DOHH2 (cell line): ENCODE data around the gene PKD1L1.

Experiments
- H3F3A ChIP-seq: fragments of 200-600 bp; sonication (generic), shearing (Covaris generic); 2 replicates; pipeline ENCODE4 v1.6.0; 2016; ENCODE audit warnings: antibody characterized with exemption, mild to moderate bottlenecking; ENCODE audit not compliant: control insufficient read depth, insufficient read depth
- H3K27ac ChIP-seq: fragments of 200-600 bp; sonication (generic); 2 replicates; pipeline ENCODE4 v1.5.1; 2014; ENCODE audit warnings: low read depth, mild to moderate bottlenecking, low read length, moderate library complexity
- H3K27me3 ChIP-seq: fragments of 200-600 bp; sonication (generic); 2 replicates; pipeline ENCODE4 v1.6.1; 2014; ENCODE audit warnings: mild to moderate bottlenecking, low read length, mixed read lengths; ENCODE audit not compliant: control insufficient read depth
- H3K36me3 ChIP-seq: fragments of 200-600 bp; sonication (generic); 2 replicates; pipeline ENCODE4 v1.6.1; 2014; ENCODE audit warnings: mild to moderate bottlenecking, low read length, moderate library complexity, mixed read lengths; ENCODE audit not compliant: control insufficient read depth
- H3K4me1 ChIP-seq: fragments of 200-600 bp; sonication (generic); 2 replicates; pipeline ENCODE4 v1.6.1; 2014; ENCODE audit warnings: mild to moderate bottlenecking, low read length, mixed read lengths; ENCODE audit not compliant: control insufficient read depth
- H3K4me2 ChIP-seq: fragments of 200-600 bp; sonication (generic); 2 replicates; pipeline ENCODE4 v1.6.0; 2014; ENCODE audit warnings: mild to moderate bottlenecking, low read length, moderate library complexity
- H3K4me3 ChIP-seq: fragments of 200-600 bp; sonication (generic); 2 replicates; pipeline ENCODE4 v1.5.1; 2014; ENCODE audit warnings: mild to moderate bottlenecking, low read length, mixed read lengths
- H3K79me2 ChIP-seq: fragments of 200-600 bp; sonication (generic); 2 replicates; pipeline ENCODE4 v1.6.1; 2014; ENCODE audit warnings: mild to moderate bottlenecking, low read length, mixed read lengths; ENCODE audit not compliant: control insufficient read depth
- H3K9me2 ChIP-seq: fragments of 200-600 bp; sonication (generic); replicated peaks from 2 replicates; pipeline ENCODE4 v1.6.1; 2014; ENCODE audit warnings: mild to moderate bottlenecking, low read length, mixed read lengths; ENCODE audit not compliant: control insufficient read depth
- H3K9me3 ChIP-seq: fragments of 200-600 bp; sonication (generic); 2 replicates; pipeline ENCODE4 v1.6.1; 2014; ENCODE audit warnings: antibody characterized with exemption, low read length, mixed read lengths; ENCODE audit not compliant: control insufficient read depth, insufficient read depth
- H4K20me1 ChIP-seq: fragments of 200-600 bp; sonication (generic); 2 replicates; pipeline ENCODE4 v1.6.0; 2014; ENCODE audit warnings: low read depth, mild to moderate bottlenecking, antibody characterized with exemption, low read length, moderate library complexity; ENCODE audit not compliant: control insufficient read depth, insufficient read depth
- EZH2phosphoT487 ChIP-seq: fragments of 200-600 bp; sonication (generic); IDR thresholded peaks from 2 replicates; pipeline ENCODE4 v1.6.1; 2017; ENCODE audit warnings: borderline replicate concordance, mild to moderate bottlenecking, antibody characterized with exemption, low read length, moderate library complexity, mixed read lengths
- TF ChIP-seq, protein P1 (sequence below): fragments of 200-600 bp; sonication (generic); IDR thresholded peaks from one replicate; pipeline ENCODE4 v1.5.1; 2014; ENCODE audit warnings: antibody characterized with exemption, mild to moderate bottlenecking, low read depth, low read length; ENCODE audit not compliant: poor library complexity, severe bottlenecking

PKD1L1 gene

DNA sequence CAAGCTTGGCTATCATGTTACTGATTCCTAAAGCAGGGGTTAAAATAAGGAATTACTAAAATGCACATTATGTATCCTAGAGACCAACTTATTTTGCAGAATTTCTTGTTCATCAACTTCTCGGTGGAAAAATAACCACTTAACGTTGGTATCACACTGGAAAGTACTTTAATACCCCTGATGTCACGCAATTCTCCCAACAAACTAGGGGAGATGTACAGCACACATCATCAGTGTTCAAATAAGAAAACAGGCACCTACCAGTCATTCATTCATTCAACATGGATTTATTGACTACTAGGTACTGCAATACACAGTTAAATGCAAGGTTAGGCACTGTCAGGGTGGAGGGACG, 30.5 kb upstream of the PKD1L1 start:
- Histone ChIP-seq H3K4me2 (peak overlapping the region; percentile 67), H3K79me2 (peaks cover 22% of the 10 kb centered on the region)

DNA sequence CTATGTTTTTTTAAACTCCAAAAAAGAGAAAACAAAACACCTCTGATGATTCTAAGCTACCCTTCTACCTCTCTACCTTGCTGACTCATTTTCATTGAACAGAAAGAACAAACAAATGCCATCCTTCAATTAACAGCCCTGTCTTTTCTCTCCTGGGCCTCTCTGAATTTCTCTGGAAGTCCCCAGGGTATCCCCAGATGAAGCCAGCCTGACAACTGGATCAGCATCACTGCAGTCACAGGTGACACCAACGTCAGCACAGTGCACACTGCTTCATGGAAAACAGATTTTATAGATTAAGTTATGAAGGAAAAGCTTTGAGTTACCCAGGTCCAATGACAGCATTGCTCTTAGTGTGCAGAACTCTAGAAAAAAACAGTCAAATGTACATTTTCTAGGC, 25.5 kb upstream of the PKD1L1 start:
- Histone ChIP-seq H3K27ac (no peak overlapping the region), H3K9me3 (no peaks in the 10 kb centered on the region), H3K4me3 (no peak overlapping the region), H4K20me1 (no peaks in the 10 kb centered on the region), H3K4me1 (peaks cover 25% of the 10 kb centered on the region), H3F3A (peaks cover 19% of the 10 kb centered on the region), H3K27me3 (no peaks in the 10 kb centered on the region), H3K9me2 (no peaks in the 10 kb centered on the region), H3K36me3 (peaks cover 87% of the 10 kb centered on the region), H3K79me2 (peaks cover 20% of the 10 kb centered on the region), H3K4me2 (no peak overlapping the region)
- TF ChIP-seq EZH2phosphoT487: no peak
- TF ChIP-seq, protein P1, sequence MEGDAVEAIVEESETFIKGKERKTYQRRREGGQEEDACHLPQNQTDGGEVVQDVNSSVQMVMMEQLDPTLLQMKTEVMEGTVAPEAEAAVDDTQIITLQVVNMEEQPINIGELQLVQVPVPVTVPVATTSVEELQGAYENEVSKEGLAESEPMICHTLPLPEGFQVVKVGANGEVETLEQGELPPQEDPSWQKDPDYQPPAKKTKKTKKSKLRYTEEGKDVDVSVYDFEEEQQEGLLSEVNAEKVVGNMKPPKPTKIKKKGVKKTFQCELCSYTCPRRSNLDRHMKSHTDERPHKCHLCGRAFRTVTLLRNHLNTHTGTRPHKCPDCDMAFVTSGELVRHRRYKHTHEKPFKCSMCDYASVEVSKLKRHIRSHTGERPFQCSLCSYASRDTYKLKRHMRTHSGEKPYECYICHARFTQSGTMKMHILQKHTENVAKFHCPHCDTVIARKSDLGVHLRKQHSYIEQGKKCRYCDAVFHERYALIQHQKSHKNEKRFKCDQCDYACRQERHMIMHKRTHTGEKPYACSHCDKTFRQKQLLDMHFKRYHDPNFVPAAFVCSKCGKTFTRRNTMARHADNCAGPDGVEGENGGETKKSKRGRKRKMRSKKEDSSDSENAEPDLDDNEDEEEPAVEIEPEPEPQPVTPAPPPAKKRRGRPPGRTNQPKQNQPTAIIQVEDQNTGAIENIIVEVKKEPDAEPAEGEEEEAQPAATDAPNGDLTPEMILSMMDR: no peak

More for the DNA sequence above, 30.5 kb upstream of the PKD1L1 start:
- H3K4me3 ChIP-seq: peak overlapping the region; percentile 76
- peak overlapping the region; percentile 69 for H3K27ac ChIP-seq
- peaks cover 50% of the 10 kb centered on the region for H3K36me3 ChIP-seq
- no peaks in the 10 kb centered on the region for H3K27me3 ChIP-seq
- no peak for TF ChIP-seq EZH2phosphoT487
- TF ChIP-seq, protein P1: no peak
- H4K20me1 ChIP-seq: no peaks in the 10 kb centered on the region
- no peaks in the 10 kb centered on the region for H3K9me3 ChIP-seq
- no peaks in the 10 kb centered on the region for H3K9me2 ChIP-seq
- peaks cover 17% of the 10 kb centered on the region for H3K4me1 ChIP-seq
- peaks cover 18% of the 10 kb centered on the region for H3F3A ChIP-seq

DNA sequence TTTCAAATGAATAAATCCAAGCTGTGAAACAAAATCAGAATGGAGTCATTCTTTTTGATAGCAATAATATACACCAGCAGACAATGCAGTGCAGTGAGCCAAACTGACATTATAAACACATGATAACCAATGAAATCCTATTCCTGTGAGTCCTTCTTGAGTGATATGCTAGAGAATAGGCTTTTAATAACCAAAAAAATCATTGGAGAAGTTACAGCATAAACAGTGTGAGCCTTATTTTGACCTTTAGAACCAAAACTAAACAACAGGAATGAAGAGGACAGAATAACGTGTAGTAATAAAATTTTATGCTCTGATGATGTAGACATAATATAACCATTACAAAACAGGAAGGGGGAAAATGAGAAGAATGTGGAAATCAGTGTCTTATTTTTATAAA, 22.5 kb upstream of the PKD1L1 start:
- no peak overlapping the region for H3K4me2 ChIP-seq
- no peaks in the 10 kb centered on the region for H4K20me1 ChIP-seq
- H3F3A ChIP-seq: peaks cover 18% of the 10 kb centered on the region
- H3K27me3 ChIP-seq: no peaks in the 10 kb centered on the region
- H3K4me1 ChIP-seq: peaks cover 14% of the 10 kb centered on the region
- TF ChIP-seq, protein P1: no peak
- TF ChIP-seq EZH2phosphoT487: no peak
- H3K36me3 ChIP-seq: peaks cover 87% of the 10 kb centered on the region
- no peaks in the 10 kb centered on the region for H3K9me2 ChIP-seq
- H3K79me2 ChIP-seq: no peaks in the 10 kb centered on the region
- H3K9me3 ChIP-seq: no peaks in the 10 kb centered on the region
- H3K27ac ChIP-seq: no peak overlapping the region
- H3K4me3 ChIP-seq: no peak overlapping the region
